ENCODE measurements around the gene STPG4. TPM values are rescaled to one million over a fixed set of nuclear protein-coding genes. Genes with fewer than 3 reads are reported as not detected.
A peak's percentile ranks its signal among the peaks of the same experiment; 100 is the strongest.

STPG4 gene
- under 1 TPM in 2 of 3 donors, not detected in 1; 0.21 to 0.65 TPM for total RNA-seq
- total RNA-seq (2013): 0.41 TPM

DNA sequence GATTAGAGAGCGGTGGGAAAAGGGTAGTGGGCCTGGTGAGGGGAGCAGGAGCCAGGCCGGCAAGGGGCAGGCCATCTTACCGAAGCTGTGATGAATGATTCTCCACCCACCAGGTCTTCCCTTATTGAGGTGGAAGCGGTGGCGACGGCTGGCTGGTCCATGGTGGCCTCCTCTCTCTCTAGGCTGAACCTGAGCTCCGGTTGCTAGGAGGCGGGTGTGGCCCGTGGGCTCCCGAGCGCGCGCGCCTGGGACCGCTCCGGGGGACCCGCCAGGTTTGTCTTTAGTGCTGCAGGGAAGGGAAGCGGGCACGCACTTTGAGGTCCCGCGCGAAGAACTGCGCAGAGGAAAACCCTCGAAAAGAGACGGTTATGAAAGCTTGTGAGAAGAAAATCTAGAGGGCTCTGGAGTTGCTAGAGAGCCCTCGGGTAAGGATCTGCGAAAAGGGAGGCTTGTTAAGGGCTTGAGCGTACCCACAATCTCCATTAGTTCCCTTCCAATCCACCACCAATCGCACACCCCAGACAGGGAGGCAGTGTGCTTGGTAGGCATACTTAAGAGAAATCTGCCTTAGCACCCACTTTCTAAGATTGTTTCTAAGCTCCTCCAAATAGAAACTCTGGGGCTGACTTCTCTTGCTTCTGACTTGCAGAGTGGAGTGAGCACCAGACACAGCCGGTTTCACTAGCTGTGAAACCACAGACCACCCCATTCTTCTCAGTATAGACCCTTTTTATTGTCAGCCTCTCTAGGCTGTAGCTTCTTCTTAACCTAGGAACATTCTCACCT, at the start of gene STPG4:
STPG4 (minus strand) TSS at position 218 of the 786 bp plus-strand sequence; CDS start at position 161, 57 bp downstream.
- no peaks in the 10 kb centered on the region for H3K27me3 Mint-ChIP-seq (ENCODE audit: low read depth in 2 of 2)
- H3K4me3 Mint-ChIP-seq: peak within 1 kb of the TSS; percentile 65
- peak; percentile 82 to 91 (median 83) for ATAC-seq
- H3K36me3 Mint-ChIP-seq: no peaks in the 10 kb centered on the region
- Histone ChIP-seq H3K4me1 (ENCODE audit: control insufficient read depth, insufficient read depth, low read length) (peaks cover 10% of the 10 kb centered on the region), H3K9me3 (ENCODE audit: control insufficient read depth, insufficient read depth, low read length) (no peaks in the 10 kb centered on the region), H3K27me3 (ENCODE audit: control insufficient read depth, insufficient read depth, low read length) (no peaks in the 10 kb centered on the region), H3K36me3 (ENCODE audit: control insufficient read depth, insufficient read depth, low read length) (peaks cover 34% of the 10 kb centered on the region), H3K27ac (ENCODE audit: low read length) (peak within 1 kb of the TSS; percentile 53), H3K4me3 (ENCODE audit: low read length) (no peak within 1 kb of the TSS)
- H3K9me3 Mint-ChIP-seq: no peaks in the 10 kb centered on the region
- H3K27ac Mint-ChIP-seq: peak within 1 kb of the TSS; percentile 42 to 84
- WGBS (ENCODE audit: insufficient coverage): 83% methylated on average over 26 of the region's 30 CpGs
- intact Hi-C loops (cut with micrococcal nuclease): no loop called here
- DNase-seq: peak in 1 of 2 donors; percentile 26
- H3K4me1 Mint-ChIP-seq: peaks cover 26 to 32% of the 10 kb centered on the region in 2 donors
- TF ChIP-seq CTCF (IDR thresholded peaks at IDR 0.05): no peak

DNA sequence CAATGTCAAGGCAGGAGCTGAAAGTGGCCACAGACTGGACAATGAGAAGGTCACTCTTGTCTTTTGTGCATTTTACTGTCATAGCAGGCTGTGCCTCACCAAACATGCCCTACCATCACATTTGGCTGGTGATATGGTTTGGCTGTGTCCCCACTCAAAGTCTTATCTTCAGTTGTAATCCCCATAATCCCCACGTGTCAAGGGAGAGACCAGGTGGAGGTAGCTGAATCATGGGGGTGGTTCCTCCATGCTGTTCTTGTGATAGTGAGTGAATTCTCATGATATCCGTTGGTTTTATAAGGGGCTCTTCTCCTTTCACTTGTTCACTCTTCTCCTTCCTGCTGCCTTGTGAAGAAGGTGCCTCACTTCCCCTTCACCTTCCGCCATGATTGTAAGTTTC, 49.6 kb upstream of the STPG4 start:
- Mint-ChIP-seq H3K9me3 (no peaks in the 10 kb centered on the region), H3K27me3 (ENCODE audit: low read depth in 2 of 2) (peaks cover 14 to 21% of the 10 kb centered on the region in 2 donors), H3K4me1 (no peaks in the 10 kb centered on the region), H3K27ac (no peak overlapping the region), H3K4me3 (no peak overlapping the region), H3K36me3 (no peaks in the 10 kb centered on the region)
- DNase-seq (no peak), ATAC-seq (no peak)
- Histone ChIP-seq H3K36me3 (ENCODE audit: control insufficient read depth, insufficient read depth, low read length) (no peaks in the 10 kb centered on the region), H3K27me3 (ENCODE audit: control insufficient read depth, insufficient read depth, low read length) (no peaks in the 10 kb centered on the region), H3K4me1 (ENCODE audit: control insufficient read depth, insufficient read depth, low read length) (no peaks in the 10 kb centered on the region), H3K9me3 (ENCODE audit: control insufficient read depth, insufficient read depth, low read length) (no peaks in the 10 kb centered on the region), H3K27ac (ENCODE audit: low read length) (no peak overlapping the region), H3K4me3 (ENCODE audit: low read length) (no peak overlapping the region)
- intact Hi-C loops (cut with micrococcal nuclease): no loop called here
- 96% methylated on average over 2 of the region's 3 CpGs for WGBS (ENCODE audit: insufficient coverage)
- no peak for TF ChIP-seq CTCF (IDR thresholded peaks at IDR 0.05)

GRCh38 chr2:47203995-47204394, 48.9 kb upstream of the STPG4 start:
- no peaks in the 10 kb centered on the region for H3K9me3 ChIP-seq (ENCODE audit: control insufficient read depth, insufficient read depth, low read length)
- Mint-ChIP-seq H3K27me3 (ENCODE audit: low read depth in 2 of 2) (peaks cover 14 to 21% of the 10 kb centered on the region in 2 donors), H3K9me3 (no peaks in the 10 kb centered on the region), H3K27ac (no peak overlapping the region), H3K36me3 (no peaks in the 10 kb centered on the region), H3K4me3 (no peak overlapping the region), H3K4me1 (no peaks in the 10 kb centered on the region)
- no peaks in the 10 kb centered on the region for H3K36me3 ChIP-seq (ENCODE audit: control insufficient read depth, insufficient read depth, low read length)
- H3K27me3 ChIP-seq (ENCODE audit: control insufficient read depth, insufficient read depth, low read length): no peaks in the 10 kb centered on the region
- intact Hi-C loops (cut with micrococcal nuclease): no loop called here
- ATAC-seq: no peak
- no peak for DNase-seq
- no peaks in the 10 kb centered on the region for H3K4me1 ChIP-seq (ENCODE audit: control insufficient read depth, insufficient read depth, low read length)
- TF ChIP-seq CTCF (IDR thresholded peaks at IDR 0.05): no peak
- no peak overlapping the region for H3K4me3 ChIP-seq (ENCODE audit: low read length)
- H3K27ac ChIP-seq (ENCODE audit: low read length): no peak overlapping the region
- 95% methylated on average over 4 of the region's 4 CpGs for WGBS (ENCODE audit: insufficient coverage)
